ENCODE measurements around the gene ARID5B.

Gene ARID5B

GRCh38 chr10:61912981-61913380 lies 11.5 kb downstream of the ARID5B start:
- DNase-seq (ENCODE audit: low read depth) = no peak
- no peak overlapping the region for H3K4me3 ChIP-seq (replicated peaks; ENCODE audit: low read depth, low read length)
- TF ChIP-seq CTCF (IDR thresholded peaks at IDR 0.05; ENCODE audit: low read length, missing control alignments) = no peak

GRCh38 chr10:61918140-61918539 lies 16.6 kb downstream of the ARID5B start:
- no peak for TF ChIP-seq CTCF (IDR thresholded peaks at IDR 0.05; ENCODE audit: low read length, missing control alignments)

GRCh38 chr10:61918989-61919388 lies 17.5 kb downstream of the ARID5B start:
- no peak overlapping the region for H3K4me3 ChIP-seq (replicated peaks; ENCODE audit: low read depth, low read length)
- TF ChIP-seq CTCF (IDR thresholded peaks at IDR 0.05; ENCODE audit: low read length, missing control alignments) = no peak
- no peak for DNase-seq (ENCODE audit: low read depth)

More at GRCh38 chr10:61918140-61918539, 16.6 kb downstream of the ARID5B start:
- H3K4me3 ChIP-seq (replicated peaks; ENCODE audit: low read depth, low read length) = no peak overlapping the region
- no peak for DNase-seq (ENCODE audit: low read depth)

GRCh38 chr10:61919646-61920215 lies 18.2 kb downstream of the ARID5B start:
- no peak for TF ChIP-seq CTCF (IDR thresholded peaks at IDR 0.05; ENCODE audit: low read length, missing control alignments)
- DNase-seq (ENCODE audit: low read depth) = no peak
- no peak overlapping the region for H3K4me3 ChIP-seq (replicated peaks; ENCODE audit: low read depth, low read length)

GRCh38 chr10:61921143-61921542 lies 19.6 kb downstream of the ARID5B start:
- TF ChIP-seq CTCF (IDR thresholded peaks at IDR 0.05; ENCODE audit: low read length, missing control alignments) = no peak
- no peak overlapping the region for H3K4me3 ChIP-seq (replicated peaks; ENCODE audit: low read depth, low read length)
- DNase-seq (ENCODE audit: low read depth) = no peak

GRCh38 chr10:61923210-61923949 lies 21.9 kb downstream of the ARID5B start:
- DNase-seq (ENCODE audit: low read depth) = peak; percentile 75
- no peak for TF ChIP-seq CTCF (IDR thresholded peaks at IDR 0.05; ENCODE audit: low read length, missing control alignments)

GRCh38 chr10:61923950-61924274 lies 22.4 kb downstream of the ARID5B start:
- DNase-seq (ENCODE audit: low read depth) = no peak
- no peak overlapping the region for H3K4me3 ChIP-seq (replicated peaks; ENCODE audit: low read depth, low read length)
- no peak for TF ChIP-seq CTCF (IDR thresholded peaks at IDR 0.05; ENCODE audit: low read length, missing control alignments)

More at GRCh38 chr10:61923210-61923949, 21.9 kb downstream of the ARID5B start:
- no peak overlapping the region for H3K4me3 ChIP-seq (replicated peaks; ENCODE audit: low read depth, low read length)
